Left hindlimb (tissue), 1 donor: Measurements from ENCODE around the gene ADAMTS19.

Experiments used
- DNase-seq: peaks from one replicate; pipeline ENCODE4 v3.0.0-alpha.2; 2018

The ADAMTS19 gene

GRCh38 chr5:129698661-129699060, 238.6 kb downstream of the ADAMTS19 start:
- no peak for DNase-seq

DNA sequence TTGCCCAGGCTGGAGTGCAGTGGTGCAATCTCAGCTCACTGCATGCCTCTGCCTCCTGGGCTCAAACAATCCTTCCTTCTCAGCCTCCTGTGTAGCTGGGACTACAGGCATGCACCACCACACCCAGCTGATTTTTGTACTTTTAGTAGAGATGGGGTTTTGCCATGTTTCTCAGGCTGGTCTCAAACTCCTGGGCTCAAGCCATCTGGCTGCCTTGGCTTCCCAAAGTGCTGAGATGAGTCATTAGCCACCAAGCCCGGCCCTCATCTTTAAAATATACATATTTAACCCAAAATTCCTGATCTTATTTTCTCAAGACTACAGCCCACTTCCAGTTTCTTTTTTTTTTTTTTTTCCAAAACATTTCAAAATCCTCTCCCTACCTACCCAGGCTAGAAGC, 256.1 kb downstream of the ADAMTS19 start:
- DNase-seq: no peak

GRCh38 chr5:129716651-129717050, 256.6 kb downstream of the ADAMTS19 start:
- DNase-seq: no peak

- DNase-seq: no peak
These were observed 257.7 kb downstream of the ADAMTS19 start for GRCh38 chr5:129717751-129718310.

- DNase-seq: no peak
These were observed 258.5 kb downstream of the ADAMTS19 start for GRCh38 chr5:129718471-129719090.

DNA sequence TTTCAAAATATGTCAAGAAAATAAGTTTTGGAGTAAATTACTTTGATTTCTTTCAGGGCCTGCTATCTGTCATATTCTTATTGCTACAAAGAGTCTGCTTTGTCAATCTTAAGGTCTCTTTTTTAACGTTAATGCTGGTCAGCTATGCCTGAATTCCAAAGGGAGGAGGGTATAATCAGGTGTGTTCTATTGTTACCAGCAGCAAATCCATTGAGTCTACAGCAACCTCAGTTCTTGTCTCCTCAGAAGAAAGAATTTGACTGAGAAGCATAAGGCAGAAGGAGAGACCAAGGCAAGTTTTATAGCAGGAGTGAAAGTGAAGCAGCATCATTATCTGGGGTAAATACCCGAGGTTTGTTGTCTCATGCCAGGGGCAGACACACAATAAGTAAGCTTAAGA, 264.1 kb downstream of the ADAMTS19 start:
- no peak for DNase-seq

DNA sequence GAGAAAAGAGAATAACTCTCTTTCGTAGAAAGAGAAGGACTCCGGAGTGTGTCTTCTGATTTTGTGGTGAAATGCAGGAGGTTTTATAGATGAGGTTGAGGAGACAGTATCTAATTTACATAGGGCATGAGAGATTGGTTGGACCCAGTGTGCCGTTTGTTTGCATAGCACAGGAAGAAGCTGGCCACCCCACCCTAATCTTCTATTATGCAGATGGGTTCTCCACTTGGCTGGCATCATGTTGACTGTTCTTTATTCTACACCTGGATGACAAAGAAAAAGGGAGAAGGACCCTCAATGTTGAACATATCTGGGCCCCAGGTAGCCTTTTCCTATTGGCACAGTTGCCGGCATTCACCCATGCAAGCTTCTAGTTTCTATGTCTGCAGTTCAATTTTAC, 264.5 kb downstream of the ADAMTS19 start:
- no peak for DNase-seq

- no peak for DNase-seq
These were observed 279.7 kb downstream of the ADAMTS19 start for GRCh38 chr5:129739773-129740172.

DNA sequence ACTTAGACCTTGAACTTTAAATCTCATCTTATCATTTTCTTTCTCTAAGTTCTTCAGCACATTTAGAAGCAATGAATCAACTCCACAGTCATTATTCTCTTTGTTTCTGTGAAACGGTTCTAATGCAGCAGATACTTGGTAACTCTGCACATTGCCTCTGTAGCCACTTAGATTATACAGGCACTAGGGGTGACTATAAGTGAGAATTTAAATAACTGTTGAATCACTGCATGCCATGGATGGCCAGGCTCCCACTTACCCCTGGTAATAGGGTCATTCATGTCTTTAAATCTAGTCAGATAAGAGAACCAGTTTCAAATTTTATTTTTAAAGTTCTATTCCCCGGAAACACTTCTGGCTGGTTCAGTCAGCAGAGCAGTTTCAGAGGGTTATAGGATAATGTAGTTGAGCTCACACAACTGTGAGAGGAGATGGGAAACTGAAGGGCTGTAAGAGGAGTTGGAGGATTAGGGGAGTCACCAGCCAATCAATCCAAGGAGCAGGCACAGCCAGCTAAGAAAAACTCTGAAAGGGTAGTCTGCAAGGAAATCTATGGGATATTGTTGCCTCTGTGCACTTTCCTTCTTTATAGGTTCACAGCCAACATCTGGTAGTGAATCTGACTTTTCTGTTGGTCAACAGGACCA, 283.6 kb downstream of the ADAMTS19 start:
- DNase-seq: no peak

DNA sequence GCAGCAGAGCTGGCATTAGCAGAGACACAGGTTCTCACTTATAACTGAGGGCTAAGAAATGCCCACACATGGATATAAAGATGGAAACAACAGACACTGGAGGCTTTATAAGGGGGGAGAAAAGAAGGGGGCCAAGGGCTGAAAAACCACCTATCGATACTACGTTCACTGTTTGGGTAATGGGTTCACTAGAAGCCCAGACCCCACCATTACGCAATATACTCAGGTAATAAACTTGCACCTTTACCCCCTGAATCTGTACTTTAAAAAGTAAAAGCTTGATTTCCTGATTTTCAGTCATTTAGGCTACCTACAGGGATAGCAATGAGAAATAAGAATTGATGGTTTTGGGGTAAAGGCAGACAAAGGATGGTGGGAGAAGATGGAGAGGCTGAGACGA, 285.9 kb downstream of the ADAMTS19 start:
- DNase-seq: no peak

DNA sequence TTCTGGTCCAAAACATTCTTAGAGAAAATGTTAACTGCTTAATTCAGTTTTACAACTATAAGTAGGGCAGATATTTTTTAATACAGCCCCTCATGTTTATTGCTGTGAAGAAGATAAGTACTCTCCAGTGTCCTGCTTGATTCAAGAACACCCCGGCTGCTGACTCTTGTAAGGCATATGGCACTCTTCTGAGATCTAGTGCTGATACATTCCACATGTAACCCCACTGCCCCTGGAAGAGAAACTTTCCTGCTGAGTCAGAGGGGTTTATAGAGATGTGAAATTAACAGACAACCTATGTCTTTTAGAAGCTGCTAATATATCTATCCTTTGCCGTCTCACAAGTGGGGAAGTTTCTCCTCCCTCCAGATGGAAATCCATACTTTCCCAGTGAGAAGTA, 286.8 kb downstream of the ADAMTS19 start:
- no peak for DNase-seq

DNA sequence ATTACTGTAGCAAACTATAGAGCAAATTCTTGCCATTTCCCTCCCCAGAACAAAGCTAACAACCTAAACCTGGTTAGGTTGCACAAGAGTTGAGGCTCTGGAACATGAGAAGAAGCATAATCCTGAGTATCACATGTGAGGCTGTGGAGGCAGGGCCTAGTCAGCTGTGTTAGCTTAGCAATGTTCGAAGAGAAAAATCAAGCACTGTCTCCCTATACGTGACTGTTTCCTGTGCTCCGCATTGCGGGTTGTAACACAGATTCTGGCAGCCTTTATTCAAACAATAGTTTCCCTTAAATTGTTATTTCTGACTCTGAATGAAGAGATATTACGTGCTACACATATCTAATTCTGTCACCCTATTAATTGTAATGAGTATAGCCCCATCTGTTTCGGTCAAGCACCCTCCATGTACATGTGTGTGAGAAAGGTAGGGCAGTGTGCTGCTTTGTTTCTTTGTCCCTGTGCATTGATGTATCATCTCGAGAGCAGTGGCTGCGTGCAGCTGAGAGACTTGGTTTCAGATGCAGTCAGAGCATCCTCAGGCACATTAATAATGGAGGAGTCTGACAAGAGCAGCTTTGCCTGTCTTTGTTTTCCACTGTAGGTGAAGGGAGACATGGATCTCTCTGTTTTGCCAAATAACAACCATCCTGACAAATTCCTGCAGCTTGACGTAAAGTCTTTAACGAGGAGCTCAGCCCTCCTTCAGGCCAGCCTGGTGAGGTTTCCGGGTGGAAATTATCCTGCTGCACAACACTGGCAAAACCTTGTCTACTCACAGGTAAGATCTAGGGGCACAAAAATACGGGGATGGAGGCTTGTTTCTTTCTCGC, 287.7 kb downstream of the ADAMTS19 start, which contains the start of gene MINAR2:
Gene MINAR2 (plus strand): TSS at position 523 of the 836 bp plus-strand sequence. CDS start 97 bp downstream, at position 620.
- no peak for DNase-seq

- no peak for DNase-seq
These were observed 289.1 kb downstream of the ADAMTS19 start for GRCh38 chr5:129748913-129749880.

- DNase-seq: no peak
These were observed 300.7 kb downstream of the ADAMTS19 start for GRCh38 chr5:129760636-129761325.

DNA sequence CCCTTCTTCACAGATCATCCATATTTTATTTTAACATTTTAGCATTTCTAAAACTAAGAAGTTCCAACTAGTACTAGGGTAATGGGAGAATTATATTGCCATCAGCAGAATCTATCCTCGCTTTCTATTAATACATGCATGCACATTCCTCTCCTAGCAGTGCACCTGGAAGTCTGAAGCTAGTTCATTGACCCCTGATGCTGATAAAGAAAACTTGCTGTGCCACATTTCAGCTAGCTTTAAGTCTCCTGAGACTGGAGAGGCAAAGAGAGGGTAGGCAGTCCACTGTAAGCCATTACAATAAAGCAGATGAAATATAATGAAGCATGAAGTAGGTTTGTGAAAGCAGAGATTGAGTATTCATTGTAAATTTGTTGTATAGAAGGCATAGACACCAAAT, 303.6 kb downstream of the ADAMTS19 start:
- no peak for DNase-seq

- no peak for DNase-seq
These were observed 306.7 kb downstream of the ADAMTS19 start for GRCh38 chr5:129766798-129767197.

DNA sequence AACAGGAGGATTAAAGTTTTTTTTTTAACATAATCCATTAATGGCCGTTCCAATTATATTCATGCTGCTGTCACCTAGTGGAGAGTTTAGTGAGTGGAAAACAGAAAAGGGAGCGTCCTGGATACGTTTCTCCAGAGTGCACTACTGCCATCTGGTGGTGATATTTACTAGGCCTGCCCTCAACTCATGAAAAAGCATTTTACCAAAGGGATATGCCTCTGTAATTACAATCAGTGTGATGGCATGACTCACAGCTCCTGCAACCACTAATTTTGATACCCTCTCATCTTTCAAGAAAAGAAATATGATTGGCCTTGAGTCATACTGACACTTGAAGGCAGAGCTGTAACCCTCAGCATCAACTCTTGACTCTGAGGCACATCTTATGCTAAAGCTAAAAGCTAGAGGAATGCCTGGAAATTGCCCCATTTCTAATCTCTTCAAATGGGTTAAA, 307.9 kb downstream of the ADAMTS19 start:
- peak; percentile 77 for DNase-seq

GRCh38 chr5:129768735-129769134, 308.6 kb downstream of the ADAMTS19 start:
- DNase-seq: no peak

DNA sequence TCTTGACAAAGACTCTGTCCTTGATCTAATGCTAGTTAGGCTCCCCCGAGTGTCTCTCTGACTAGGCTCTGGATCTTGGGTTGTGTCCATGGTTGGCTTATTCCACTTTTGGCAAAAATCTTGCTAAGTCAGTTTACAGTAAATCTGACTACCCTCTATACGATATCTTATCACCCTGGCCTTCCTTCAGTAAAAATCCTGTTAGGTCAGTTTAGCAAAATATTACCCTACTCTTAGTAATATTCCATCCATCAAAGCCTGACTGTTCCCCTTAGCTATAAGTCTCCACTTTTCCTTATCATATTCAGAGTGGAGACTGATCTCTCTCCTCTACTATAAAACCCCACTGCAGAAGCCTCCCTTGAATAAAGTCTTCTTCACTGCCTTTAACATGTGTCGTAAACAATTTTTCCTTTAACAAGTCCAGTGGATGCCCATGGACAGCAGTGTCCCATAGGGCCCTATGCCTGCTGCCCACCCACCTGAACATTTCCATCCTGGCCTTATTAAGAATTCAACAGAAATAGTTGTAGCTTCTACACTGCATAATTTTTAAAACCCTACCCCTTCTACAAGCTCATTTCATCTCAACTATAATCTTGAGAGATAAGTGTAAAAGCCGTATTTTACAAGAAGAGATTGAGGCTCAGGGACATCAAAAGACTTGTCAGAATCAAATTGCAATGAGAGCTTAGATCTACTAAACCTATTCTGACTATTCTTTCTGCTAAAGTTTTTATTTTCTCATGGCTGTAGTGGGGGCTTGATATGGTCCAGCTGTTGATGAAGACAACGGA, 310.1 kb downstream of the ADAMTS19 start:
- no peak for DNase-seq

GRCh38 chr5:129771058-129771838, 311.1 kb downstream of the ADAMTS19 start:
- DNase-seq: peak; percentile 55
